ENCODE data around the gene NAA25.

- TF ChIP-seq CTCF (IDR thresholded peaks at IDR 0.05) (no peak), POLR2A (IDR thresholded peaks at IDR 0.05) (no peak)
These were observed 16.3 kb upstream of the NAA25 start for GRCh38 chr12:112124918-112125249.
